ENCODE measurements around the gene PGR.

The PGR gene

GRCh38 chr11:101008961-101009689 is 120.5 kb downstream of the PGR start:
- no peak for DNase-seq

GRCh38 chr11:101003468-101003867 is 126.1 kb downstream of the PGR start:
- no peak for DNase-seq

- DNase-seq: no peak
Measured at GRCh38 chr11:100999756-101000155, 129.9 kb downstream of the PGR start.

- DNase-seq: no peak
Measured at GRCh38 chr11:100994966-100995365, 134.6 kb downstream of the PGR start.

GRCh38 chr11:100991541-100991940 is 138.1 kb downstream of the PGR start:
- DNase-seq: no peak

- DNase-seq: no peak
Measured at GRCh38 chr11:100990931-100991330, 138.7 kb downstream of the PGR start.

GRCh38 chr11:100984668-100985067 is 144.9 kb downstream of the PGR start:
- DNase-seq: no peak

GRCh38 chr11:100981196-100981824 is 148.3 kb downstream of the PGR start:
- DNase-seq: no peak

GRCh38 chr11:100980156-100980555 is 149.5 kb downstream of the PGR start:
- DNase-seq: no peak

Data from activated CD4-positive, alpha-beta T cell treated with anti-CD3 and anti-CD28 coated beads, Interleukin-2, amount 50 U/mL, for 1 hour (primary cell).